K562 (cell line): Measurements from ENCODE around the gene PRKAG2. TPM values are rescaled to one million over a fixed set of nuclear protein-coding genes. Genes with fewer than 3 reads are reported as not detected.

Experiments
- ATF1 ChIP-seq, 2 experiments: fragments of 450-650 bp in 1 of 2; IDR thresholded peaks; 2 replicates each; pipeline ENCODE4 v1.6.1; 2016; ENCODE audit warnings: missing compliant biosample characterization in 1 of 2, missing genetic modification characterization in 1 of 2
- BDP1 ChIP-seq: IDR thresholded peaks from 3 replicates; pipeline ENCODE4 v1.6.1; 2011; ENCODE audit not compliant: insufficient read length, insufficient read depth
- CTBP1 ChIP-seq: fragments of 450-650 bp; IDR thresholded peaks from 2 replicates; pipeline ENCODE4 v1.6.1; 2016; ENCODE audit warnings: borderline replicate concordance
- EP300 ChIP-seq: IDR thresholded peaks from 2 replicates; pipeline ENCODE4 v1.6.1; 2012; ENCODE audit warnings: low read length, improper control_type of control experiment
- EP400 ChIP-seq: fragments of 450-650 bp; IDR thresholded peaks from 2 replicates; pipeline ENCODE4 v1.6.1; 2017; ENCODE audit warnings: antibody characterized with exemption, mild to moderate bottlenecking, moderate library complexity
- KAT7 ChIP-seq: sonication (generic); formaldehyde crosslinking; IDR thresholded peaks from 2 replicates; pipeline ENCODE4 v1.8.0; 2022; ENCODE audit warnings: missing genetic modification reagents, mild to moderate bottlenecking, borderline replicate concordance
- POLR2H ChIP-seq: IDR thresholded peaks from 2 replicates; pipeline ENCODE4 v1.6.1; 2016; ENCODE audit warnings: missing genetic modification characterization, low read depth, mild to moderate bottlenecking, control low read depth, missing compliant biosample characterization, moderate library complexity
- POU5F1 ChIP-seq: fragments of 150-350 bp; IDR thresholded peaks from 2 replicates; pipeline ENCODE4 v1.6.1; 2014; ENCODE audit warnings: borderline replicate concordance, low read length, low read depth, mild to moderate bottlenecking; ENCODE audit not compliant: partially characterized antibody
- SP1 ChIP-seq: sonication (generic); formaldehyde crosslinking; IDR thresholded peaks from 2 replicates; pipeline ENCODE4 v1.8.1; 2022; ENCODE audit warnings: mild to moderate bottlenecking, missing genetic modification reagents
- TAF1 ChIP-seq: IDR thresholded peaks from 2 replicates; pipeline ENCODE4 v1.6.1; 2011; ENCODE audit warnings: mild to moderate bottlenecking, low read length, moderate library complexity; ENCODE audit not compliant: insufficient read depth, control insufficient read depth, severe bottlenecking; ENCODE audit errors: extremely low read depth
- YY1 ChIP-seq, 3 experiments: IDR thresholded peaks; 2 replicates each; pipeline ENCODE4 v1.6.1; 2011; ENCODE audit warnings: low read length in 2 of 3, mild to moderate bottlenecking in 2 of 3, moderate library complexity in 2 of 3, borderline replicate concordance in 1 of 3, control low read depth in 1 of 3, low read depth in 1 of 3; ENCODE audit not compliant: insufficient read depth in 3 of 3, insufficient replicate concordance in 2 of 3, control insufficient read depth in 1 of 3, insufficient read length in 1 of 3; ENCODE audit errors: extremely low read depth in 1 of 3
- ZEB2 ChIP-seq: fragments of 450-650 bp; IDR thresholded peaks from 2 replicates; pipeline ENCODE4 v1.6.1; 2016
- polyA plus RNA-seq, 8 experiments: library from polyadenylated mRNA; depleted of rRNA in 4 of 8; stranded (reverse) in 5 of 8; unstranded in 3 of 8; fragments of >200 nt; fragmentation: Nextera tagmentation in 2 of 8; fragmentation: Illumina TruSeq in 1 of 8; extraction: Ambion mirVana in 2 of 8; extraction: Trizol in 1 of 8; gene quantifications; 2 replicates each; pipeline versions ENCODE4 v1.2.1 to v1.2.3, GENCODE V29; 2011 to 2014; ENCODE audit warnings: inconsistent platforms in 1 of 8, missing spikeins in 1 of 8
- total RNA-seq, 7 experiments: library from RNA; depleted of rRNA in 6 of 7; stranded (reverse); fragments of >200 nt in 6 of 7; fragmentation: Illumina TruSeq in 2 of 7; extraction: Trizol in 2 of 7; gene quantifications; 2 replicates each; pipeline versions ENCODE4 v1.2.1 to v1.2.3, GENCODE V29; 2011 to 2021; ENCODE audit warnings: low replicate concordance in 1 of 7
- TF ChIP-seq, protein P1 (sequence below), 2 experiments: fragments of 450-650 bp in 1 of 2; sonication (generic) in 1 of 2; formaldehyde crosslinking in 1 of 2; IDR thresholded peaks; 2 replicates each; pipeline versions ENCODE4 v1.7.1 to v1.9.0; 2016 to 2022; ENCODE audit warnings: inconsistent platforms in 1 of 2, mild to moderate bottlenecking in 1 of 2, missing genetic modification reagents in 1 of 2
- TF ChIP-seq, protein P2 (sequence below): sonication (generic); formaldehyde crosslinking; IDR thresholded peaks from 2 replicates; pipeline ENCODE4 v1.8.0; 2022; ENCODE audit warnings: missing genetic modification reagents, mild to moderate bottlenecking, moderate library complexity, borderline replicate concordance
- TF ChIP-seq, protein P3 (sequence below): sonication (generic); IDR thresholded peaks from 2 replicates; pipeline ENCODE4 v1.6.1; 2016
- TF ChIP-seq, protein P4 (sequence below): sonication (generic); formaldehyde crosslinking; IDR thresholded peaks from 2 replicates; pipeline ENCODE4 v1.9.0; 2022; ENCODE audit warnings: mild to moderate bottlenecking, missing genetic modification reagents

The PRKAG2 gene
- total and polyA plus RNA-seq, 9 of the 15 experiments (the other 6 are each of a cell fraction or from before 2014, with no cell fraction given) = 0.99 to 5.6 (median 3.3) TPM

DNA sequence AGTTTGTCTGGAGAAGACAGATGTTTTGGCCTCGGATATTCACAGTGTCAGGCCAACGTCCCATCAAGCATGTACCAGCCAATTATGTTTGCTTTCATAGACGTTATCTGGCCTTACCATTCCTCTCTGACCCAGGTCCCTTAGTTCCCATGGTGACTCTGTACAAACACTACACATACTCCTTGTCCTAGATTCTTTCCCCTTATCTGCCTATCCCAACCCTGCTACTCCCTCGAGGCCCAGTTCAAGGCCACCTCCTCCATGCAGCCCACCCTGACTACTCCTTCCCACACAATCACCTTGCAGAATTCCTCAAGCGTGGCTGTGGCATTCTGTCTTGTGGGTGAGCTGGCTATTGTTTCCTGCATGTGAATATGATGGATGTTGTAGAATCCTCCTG lies 155.2 kb downstream of the PRKAG2 start (continued):
- TF ChIP-seq, protein P1, sequence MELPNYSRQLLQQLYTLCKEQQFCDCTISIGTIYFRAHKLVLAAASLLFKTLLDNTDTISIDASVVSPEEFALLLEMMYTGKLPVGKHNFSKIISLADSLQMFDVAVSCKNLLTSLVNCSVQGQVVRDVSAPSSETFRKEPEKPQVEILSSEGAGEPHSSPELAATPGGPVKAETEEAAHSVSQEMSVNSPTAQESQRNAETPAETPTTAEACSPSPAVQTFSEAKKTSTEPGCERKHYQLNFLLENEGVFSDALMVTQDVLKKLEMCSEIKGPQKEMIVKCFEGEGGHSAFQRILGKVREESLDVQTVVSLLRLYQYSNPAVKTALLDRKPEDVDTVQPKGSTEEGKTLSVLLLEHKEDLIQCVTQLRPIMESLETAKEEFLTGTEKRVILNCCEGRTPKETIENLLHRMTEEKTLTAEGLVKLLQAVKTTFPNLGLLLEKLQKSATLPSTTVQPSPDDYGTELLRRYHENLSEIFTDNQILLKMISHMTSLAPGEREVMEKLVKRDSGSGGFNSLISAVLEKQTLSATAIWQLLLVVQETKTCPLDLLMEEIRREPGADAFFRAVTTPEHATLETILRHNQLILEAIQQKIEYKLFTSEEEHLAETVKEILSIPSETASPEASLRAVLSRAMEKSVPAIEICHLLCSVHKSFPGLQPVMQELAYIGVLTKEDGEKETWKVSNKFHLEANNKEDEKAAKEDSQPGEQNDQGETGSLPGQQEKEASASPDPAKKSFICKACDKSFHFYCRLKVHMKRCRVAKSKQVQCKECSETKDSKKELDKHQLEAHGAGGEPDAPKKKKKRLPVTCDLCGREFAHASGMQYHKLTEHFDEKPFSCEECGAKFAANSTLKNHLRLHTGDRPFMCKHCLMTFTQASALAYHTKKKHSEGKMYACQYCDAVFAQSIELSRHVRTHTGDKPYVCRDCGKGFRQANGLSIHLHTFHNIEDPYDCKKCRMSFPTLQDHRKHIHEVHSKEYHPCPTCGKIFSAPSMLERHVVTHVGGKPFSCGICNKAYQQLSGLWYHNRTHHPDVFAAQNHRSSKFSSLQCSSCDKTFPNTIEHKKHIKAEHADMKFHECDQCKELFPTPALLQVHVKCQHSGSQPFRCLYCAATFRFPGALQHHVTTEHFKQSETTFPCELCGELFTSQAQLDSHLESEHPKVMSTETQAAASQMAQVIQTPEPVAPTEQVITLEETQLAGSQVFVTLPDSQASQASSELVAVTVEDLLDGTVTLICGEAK (IDR thresholded peaks at IDR 0.05) = no peak
- TF ChIP-seq, protein P1 (CRISPR knock-in tag; IDR thresholded peaks at IDR 0.05) = no peak
- TF ChIP-seq YY1 (IDR thresholded peaks at IDR 0.05; ENCODE audit: borderline replicate concordance in 1 of 3, control insufficient read depth in 1 of 3, extremely low read depth in 1 of 3, insufficient read depth in 3 of 3, insufficient read length in 1 of 3, insufficient replicate concordance in 2 of 3, low read depth in 1 of 3, low read length in 2 of 3) = no peak
- TF ChIP-seq SP1 = no peak
- no peak for TF ChIP-seq TAF1
- TF ChIP-seq POU5F1 = no peak
- peak; percentile 25; the same call in 1 of the 2 replicates for TF ChIP-seq CTBP1
- no peak for TF ChIP-seq ZEB2
- no peak for TF ChIP-seq EP400
- TF ChIP-seq, protein P2, sequence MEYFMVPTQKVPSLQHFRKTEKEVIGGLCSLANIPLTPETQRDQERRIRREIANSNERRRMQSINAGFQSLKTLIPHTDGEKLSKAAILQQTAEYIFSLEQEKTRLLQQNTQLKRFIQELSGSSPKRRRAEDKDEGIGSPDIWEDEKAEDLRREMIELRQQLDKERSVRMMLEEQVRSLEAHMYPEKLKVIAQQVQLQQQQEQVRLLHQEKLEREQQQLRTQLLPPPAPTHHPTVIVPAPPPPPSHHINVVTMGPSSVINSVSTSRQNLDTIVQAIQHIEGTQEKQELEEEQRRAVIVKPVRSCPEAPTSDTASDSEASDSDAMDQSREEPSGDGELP (CRISPR knock-in tag) = no peak
- no peak for TF ChIP-seq POLR2H (tag)
- no peak for TF ChIP-seq EP300
- TF ChIP-seq KAT7 (CRISPR knock-in tag) = no peak
- TF ChIP-seq, protein P3, sequence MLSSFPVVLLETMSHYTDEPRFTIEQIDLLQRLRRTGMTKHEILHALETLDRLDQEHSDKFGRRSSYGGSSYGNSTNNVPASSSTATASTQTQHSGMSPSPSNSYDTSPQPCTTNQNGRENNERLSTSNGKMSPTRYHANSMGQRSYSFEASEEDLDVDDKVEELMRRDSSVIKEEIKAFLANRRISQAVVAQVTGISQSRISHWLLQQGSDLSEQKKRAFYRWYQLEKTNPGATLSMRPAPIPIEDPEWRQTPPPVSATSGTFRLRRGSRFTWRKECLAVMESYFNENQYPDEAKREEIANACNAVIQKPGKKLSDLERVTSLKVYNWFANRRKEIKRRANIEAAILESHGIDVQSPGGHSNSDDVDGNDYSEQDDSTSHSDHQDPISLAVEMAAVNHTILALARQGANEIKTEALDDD = no peak
- TF ChIP-seq ATF1 (CRISPR knock-in tag; IDR thresholded peaks at IDR 0.05) = no peak
- TF ChIP-seq ATF1 (tag; IDR thresholded peaks at IDR 0.05) = no peak
- no peak for TF ChIP-seq BDP1
- TF ChIP-seq, protein P4, sequence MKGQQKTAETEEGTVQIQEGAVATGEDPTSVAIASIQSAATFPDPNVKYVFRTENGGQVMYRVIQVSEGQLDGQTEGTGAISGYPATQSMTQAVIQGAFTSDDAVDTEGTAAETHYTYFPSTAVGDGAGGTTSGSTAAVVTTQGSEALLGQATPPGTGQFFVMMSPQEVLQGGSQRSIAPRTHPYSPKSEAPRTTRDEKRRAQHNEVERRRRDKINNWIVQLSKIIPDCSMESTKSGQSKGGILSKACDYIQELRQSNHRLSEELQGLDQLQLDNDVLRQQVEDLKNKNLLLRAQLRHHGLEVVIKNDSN (CRISPR knock-in tag) = no peak
